ENCODE results near the gene TRAPPC11.
"Not testable (repeated sequence)": the region's sequence is repeated elsewhere in the genome, so short reads cannot be mapped to it uniquely, and the experiment has no call there.

The TRAPPC11 gene

DNA sequence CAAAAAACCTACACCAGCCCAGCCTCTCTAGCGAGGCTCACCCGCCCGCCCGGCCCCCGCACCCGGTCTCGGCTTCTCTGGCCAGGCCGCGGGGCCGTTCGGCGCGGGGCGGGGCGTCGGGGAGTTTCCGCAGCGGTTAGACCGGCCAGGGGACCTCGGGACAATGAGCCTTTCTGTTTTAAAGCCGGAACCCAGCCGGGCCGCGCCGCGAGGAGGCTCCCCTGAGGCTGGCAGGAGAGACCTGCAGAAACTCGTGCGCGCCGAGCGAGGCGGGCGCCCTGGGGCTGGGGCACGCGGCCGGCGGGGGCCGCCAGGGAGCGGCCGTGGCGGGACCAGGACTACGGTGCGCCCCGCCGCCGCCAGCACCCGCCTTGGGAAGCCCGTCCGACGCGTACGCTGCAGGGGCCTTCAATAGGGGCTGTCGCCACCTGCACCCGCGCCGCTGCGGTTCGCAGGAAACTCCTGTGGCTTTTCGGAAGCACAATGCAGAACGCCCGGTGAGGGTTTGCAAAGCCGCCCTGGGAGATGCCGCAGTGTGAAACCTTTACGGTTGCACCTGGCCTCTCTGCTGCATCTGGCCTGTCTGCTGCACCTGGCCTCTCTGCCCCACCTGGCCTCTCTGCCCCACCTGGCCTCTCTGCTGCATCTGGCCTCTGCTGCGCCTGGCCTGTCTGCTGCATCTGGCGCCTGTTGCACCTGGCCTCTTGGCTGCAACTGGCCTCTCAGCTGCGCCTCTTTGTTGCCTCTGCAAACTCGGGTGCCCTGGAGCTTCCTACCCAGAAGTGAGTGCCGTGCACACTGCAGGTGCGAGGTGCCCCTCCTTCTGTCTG, 63.9 kb downstream of the TRAPPC11 start:
- DNase-seq: no peak

DNA sequence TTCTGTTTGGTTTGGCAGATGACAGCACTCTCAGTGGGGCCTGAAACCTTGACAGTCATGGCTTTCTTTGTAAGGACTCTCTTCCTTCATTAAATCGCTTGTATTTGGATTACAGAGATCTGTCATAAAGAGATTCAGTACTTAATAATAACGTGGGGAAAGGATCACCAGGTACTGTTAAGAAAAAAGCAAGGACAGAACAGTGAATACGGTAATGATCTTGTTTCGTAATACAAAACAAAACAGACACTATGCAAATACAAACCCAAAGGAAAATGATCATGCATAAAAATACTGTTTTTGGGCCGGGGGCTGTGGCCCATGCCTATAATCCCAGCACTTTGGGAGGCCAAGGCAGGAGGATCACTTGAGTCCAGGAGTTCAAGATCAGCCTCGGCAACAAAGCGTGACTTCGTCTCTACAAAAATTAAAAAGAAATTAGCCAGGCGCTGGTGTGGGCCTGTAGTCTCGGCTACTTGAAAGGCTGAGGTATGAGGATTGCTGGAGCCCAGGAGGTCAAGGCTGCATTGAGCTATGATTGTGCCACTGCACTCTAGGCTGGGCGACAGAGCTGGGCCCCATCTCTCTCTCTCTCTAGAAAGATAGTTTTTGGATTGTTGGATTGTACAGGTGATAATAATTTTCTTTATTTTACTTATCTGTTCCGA, 64.6 kb downstream of the TRAPPC11 start:
- no peak for DNase-seq

DNA sequence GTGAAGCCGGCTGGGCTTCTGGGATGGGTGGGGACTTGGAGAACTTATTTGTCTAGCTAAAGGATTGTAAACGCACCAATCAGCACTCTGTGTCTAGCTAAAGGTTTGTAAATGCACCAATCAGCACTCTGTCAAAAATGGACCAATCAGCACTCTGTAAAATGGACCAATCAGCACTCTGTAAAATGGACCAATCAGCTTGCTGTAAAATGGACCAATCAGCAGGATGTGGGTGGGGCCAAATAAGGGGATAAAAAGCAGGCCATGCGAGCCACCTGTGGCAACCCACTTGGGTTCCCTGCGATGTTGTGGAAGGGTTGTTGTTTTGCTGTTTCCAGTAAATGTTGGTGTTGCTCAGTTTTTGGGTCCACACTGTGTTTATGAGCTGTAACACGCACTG, 66.5 kb downstream of the TRAPPC11 start:
- DNase-seq: not testable (repeated sequence)

DNA sequence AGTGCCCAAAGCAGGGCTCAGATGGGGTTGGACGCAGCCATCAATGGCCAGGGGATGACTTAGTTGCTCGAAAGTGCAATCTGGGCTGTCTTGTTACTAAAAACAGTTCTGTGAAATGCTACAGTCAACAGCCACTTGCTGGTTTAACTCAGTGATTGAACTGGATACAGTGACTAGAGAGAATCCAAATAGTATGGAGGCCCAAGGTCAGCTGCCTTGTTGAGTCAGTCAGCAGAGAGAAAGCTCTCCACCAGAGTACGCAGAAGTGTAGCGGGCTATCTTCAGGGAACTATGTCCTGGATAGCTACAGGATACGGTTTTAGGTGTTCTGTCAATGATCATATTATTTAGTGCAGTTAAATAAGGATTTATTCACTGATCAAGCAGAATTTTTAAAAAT, 68.4 kb downstream of the TRAPPC11 start:
- no peak for DNase-seq

DNA sequence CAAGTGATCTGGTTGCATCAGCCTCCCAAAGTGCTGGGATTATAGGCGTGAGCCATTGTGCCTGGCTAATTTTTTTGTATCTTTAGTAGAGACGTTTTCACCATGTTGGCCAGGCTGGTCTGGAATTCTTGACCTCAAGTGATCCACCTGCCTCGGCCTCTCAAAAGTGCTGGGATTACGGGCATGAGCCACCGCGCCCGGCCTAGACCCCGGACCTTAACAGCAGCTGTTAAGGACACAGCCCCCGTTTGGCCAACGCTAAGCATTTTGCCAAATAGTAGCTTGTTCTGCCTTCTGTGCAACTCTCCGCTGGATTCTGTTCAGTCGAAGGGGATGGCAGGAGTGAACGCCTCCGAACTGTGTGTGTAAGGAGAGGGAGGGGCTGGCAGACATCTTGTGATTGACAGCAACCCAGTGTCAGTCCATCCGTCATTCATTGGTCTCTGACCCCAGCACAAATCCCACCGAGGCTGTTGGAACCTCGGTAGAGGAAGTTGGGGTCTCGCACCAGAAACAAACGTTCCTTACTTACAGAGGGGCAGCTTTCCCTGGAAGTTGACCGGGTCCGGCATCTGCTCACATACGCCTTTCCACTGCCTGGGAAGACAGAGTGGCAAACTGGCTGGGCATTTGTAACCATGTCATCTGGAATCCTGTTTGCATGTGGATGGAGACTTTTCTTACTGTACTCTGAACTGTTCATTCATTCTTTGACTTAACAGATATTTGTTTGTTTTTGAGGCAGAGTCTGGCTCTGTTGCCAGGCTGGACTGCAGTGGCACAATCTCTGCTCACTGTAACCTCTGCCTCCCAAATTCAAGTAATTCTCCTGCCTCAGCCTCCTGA, 69.4 kb downstream of the TRAPPC11 start:
- DNase-seq: no peak

DNA sequence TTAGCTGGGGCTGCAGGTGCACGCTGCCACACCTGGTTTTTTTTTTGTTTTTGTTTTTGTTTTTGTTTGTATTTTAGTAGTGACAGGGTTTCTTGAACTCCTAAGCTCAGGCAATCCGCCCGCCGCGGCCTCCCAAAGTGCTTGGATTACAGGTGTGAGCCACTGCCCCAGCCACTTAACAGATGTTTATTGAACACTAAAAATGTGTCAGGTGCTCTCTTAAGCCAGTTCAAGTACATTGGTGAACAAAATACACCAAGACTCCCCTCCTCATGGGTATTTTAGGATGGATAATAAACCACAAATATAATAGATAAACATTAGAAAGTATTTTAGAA, 69.9 kb downstream of the TRAPPC11 start:
- DNase-seq: no peak

DNA sequence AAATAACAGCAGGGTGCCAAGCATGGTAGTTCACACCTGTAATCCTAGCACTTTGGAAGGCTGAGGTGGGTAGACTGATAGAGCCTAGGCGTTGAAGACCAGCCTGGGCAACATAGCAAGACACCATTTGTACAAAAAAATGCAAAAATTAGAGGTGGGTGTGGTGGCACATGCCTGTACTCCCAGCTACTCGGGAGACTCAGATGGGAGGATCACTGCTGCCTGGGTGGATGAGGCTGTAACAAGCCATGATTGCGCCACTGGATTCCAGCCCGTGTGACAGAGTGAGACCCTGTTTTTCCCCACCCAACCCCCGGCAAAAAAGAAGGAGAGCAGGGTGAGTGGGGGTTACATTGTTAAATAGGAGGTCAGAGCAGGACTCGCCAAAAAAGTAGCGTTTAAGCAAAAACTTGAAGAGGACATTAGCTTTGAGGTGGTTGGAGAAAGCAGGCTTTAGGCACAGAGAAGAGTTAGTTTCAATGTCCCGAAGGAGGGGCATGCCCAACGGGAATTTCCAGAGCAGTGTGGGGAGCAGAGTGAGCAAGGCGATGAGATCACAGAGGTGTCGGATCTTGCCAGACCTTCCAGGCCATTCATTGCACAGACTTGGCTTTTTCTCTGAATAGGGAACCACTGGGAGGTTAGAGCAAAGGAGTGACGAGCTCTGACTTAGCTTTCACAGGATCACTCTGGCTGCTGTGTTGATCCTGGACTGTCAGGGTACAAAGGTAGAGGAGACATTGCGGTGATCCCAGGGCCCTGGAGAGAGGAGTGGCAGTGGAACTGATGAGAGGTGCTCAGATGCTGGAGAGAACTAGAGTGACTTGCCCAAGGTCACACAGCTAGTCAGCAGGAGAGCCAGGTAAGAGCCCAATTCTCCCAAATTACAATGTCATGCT, 70.6 kb downstream of the TRAPPC11 start:
- no peak for DNase-seq

DNA sequence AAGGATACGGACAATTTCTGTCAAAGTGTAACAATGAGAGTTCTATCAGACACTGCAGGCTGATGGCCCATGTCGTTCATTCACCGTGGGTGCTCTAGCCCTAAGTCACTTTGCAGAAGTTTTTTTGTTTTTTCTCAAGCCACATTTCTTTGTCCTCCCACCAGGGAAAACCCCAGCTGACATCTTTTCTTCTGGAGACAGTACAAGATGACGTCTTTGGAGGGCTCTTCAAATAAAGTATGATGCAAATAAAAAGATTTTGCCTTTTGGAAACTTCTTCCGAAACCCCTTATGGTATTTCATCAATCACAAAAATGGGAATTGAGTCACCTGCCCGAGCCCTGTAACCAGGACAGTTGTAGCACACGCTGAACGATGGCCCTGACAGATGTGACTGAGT, 73.2 kb downstream of the TRAPPC11 start:
- DNase-seq: no peak

DNA sequence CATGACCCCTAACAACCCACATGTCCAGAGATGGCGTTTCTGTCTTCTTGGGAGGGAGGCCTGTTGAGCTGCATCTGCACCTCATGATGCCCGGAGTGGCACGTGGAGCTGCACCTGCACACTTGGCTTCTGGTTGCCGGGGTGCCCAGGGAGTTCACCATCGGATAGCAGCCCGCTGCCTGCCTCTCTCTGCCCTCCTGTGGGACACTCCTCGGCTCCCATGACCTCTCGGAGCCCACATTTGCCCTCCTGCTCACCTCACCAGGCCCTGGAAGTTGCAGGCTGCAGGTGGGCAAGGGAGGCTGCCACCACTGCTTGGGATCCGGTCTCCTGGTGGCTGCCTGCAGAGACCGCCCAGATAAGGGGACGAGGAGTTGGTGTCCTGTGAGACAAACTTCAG, 74.1 kb downstream of the TRAPPC11 start:
- DNase-seq: no peak

DNA sequence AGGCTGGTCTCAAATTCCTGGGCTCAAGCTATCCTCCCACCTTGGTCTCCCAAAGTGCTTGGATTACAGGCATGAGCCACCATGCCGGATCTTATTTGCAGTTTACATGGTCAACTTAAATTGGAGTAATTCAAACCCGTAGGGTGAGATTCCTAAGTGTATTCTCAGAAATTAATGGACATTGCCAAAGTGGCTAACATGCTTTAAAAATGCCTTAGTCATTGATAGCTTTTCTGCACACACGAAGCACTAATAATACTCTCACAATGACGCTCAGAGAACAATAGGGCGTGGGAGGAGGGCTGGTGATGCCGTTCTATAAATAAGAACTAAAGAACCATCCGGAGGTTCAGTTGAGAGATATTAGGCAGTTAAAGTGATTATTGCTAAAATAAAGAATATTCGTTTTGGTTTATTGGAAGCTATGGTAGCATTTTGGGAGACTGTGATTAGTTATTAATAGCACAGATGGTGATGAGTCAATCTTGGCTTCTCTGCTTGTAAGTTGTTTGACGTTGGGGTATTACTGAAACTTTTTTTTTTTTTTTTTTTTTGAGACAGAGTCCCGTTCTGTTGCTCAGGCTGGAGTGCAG, 79.1 kb downstream of the TRAPPC11 start:
- no peak for DNase-seq

DNA sequence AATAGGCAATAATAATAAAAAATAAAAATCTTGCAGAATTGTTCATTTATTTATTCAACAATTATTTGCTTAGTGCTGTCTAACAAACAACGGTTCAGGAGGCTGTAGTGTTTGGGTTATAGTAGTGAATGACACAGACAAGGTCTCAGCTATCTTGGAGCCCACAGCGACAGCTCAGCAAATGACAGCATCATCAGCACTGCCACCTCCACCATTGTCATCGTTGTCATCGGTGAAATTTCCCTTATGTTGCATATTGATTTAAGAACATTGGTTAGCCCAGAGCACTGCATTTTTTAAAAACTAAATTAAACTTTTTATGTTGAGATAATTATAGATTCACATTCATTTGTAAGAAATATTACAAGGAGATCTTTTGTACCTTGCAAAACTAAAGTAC, 79.9 kb downstream of the TRAPPC11 start:
- no peak for DNase-seq

DNA sequence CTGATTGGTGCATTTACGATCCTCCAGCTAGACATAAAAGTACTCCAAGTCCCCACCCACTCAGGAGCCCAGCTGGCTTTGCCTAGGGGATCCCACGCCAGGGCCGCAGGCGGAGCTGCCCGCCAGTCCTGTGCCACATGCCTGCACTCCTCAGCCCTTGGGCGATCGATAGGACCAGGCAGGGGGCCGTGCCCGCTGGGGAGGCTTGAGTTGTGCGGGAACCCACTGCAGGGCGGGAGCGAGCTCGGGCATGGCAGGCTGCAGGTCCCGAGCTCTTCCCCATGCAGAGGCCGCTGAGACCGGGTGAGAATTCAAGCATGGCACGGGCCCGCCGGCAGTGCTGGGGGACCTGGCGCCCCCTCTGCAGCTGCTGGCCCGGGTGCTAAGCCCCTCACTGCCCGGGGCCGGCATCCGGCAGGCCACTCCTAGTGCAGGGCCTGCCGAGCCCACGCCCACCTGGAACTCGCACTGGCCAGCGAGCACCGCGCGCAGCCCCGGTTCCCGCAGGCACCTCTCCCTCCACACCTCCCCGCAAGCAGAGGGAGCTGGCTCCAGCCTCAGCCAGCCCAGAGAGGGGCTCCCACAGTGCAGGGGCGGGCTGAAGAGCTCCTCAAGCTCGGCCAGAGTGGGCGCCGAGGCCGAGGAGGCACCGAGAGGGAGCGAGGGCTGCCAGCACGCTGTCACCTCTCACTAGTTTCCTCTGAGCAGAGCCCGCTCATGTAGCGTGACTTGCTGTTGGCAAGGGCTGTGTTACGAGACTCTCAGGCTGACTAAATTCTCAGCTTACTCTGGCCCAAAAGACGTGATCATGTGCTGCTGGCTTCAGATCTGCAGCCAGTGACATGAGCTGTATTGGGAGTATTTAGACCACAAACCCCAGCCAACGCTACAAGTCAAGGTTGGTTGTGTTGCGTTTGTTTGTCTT, 87.5 kb downstream of the TRAPPC11 start:
- no peak for DNase-seq

DNA sequence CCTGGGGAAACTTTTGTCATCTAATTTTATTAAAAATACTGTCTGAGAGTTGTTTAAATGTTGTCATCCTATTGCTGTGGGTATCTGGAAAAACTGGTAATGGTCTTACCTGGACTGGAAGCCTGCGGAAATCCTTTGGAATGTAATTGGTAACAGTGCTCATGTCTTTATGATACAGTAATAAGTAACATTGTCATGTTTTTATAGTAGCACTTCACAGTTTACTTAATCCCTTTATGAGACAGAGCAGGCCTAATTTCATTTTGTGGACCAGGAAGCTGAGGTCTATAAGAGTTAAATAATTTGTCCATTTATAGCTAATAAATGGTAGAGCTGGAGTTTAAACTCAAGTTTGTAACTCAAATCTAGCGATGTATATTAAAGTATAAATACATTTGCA, 88.3 kb downstream of the TRAPPC11 start:
- DNase-seq: no peak

DNA sequence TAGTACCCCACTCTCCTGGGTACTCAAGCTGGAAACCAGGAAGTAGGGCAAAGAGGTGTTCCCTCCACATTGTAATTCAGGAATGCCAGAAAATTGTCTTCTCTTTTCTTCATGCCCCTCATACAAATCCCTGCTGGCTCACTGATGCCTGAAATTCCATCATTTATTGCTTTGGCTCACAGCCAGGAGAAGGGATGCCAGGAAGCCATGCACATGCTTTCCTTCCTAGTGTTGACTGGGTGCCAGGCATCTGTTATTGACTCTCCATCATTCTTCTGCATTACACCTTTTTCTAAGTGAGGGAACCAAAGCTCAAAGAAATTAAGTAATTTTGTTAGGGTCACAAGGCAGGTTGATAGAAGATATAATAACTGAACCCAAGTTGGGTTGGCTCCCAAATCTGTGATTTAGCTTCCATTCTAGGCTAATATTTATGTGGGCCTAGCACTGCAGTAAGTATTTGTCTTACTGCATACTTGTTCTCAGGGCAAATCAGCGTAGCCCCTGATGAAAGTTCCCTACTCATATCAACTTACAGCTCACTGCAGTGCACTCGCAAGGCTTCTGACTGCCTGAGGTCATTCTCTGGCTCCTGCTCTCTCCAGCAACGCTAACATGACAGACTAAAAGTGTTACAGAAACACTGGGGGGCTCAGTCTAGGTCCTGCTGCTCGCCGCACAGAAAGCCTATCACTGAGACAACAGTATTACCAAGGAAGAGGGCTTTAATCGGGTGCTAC, 89.0 kb downstream of the TRAPPC11 start:
- no peak for DNase-seq

DNA sequence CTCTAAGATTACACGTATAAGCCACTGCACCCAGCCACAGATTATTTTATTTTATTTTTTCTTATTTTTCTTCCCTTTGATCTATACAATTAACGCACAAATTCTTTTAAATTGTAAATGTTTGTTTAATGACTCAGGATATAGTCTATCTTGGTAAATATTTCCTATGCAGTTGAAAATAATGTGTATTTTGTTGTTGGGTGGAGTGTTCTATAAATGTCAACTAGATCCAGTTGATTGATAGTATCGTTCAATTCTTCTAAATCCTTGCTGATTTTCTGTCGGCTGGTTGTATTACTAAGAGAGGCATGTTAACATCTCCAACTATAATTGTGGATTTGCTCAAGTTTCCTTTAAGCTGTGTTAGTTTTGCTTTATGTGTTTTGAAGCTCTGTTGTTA, 92.0 kb downstream of the TRAPPC11 start:
- no peak for DNase-seq

DNA sequence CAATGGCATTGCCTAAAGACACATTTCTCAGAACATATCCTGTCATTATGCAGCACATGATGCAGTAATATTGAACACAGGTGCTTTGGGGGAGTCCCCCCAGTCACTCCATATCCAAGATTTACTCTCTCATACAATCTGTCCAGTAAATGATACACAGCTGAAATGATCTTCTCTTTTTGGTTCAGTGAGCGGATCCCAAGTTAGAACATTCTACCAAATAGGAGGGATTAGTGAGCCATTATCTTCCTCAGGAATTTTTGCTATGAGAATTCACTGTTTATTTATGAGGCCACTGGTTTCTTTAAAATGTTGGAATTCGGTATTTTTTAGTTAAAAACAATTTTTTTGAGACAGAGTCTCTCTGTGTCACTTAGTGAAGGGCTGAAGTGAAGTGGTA, 96.5 kb downstream of the TRAPPC11 start:
- no peak for DNase-seq

DNA sequence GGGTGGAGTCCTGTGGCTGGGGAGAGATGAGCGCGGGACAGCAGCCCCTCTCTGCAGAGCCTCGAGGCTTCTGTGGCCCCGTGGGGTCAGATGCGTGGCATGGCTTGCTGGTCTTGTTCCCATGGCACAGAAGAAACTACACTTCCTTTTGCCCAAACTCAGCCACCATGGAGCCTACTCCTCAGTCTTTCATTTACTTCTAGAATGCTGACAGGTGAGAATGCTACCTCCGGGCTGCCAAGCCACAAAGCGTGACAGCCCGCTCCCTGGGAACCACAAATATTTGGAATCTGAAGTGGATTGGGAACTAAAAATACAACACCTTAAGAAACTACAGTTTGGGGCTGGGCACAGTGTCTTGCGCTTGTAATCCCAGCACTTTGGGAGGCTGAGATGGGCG, 98.0 kb downstream of the TRAPPC11 start:
- no peak for DNase-seq

DNA sequence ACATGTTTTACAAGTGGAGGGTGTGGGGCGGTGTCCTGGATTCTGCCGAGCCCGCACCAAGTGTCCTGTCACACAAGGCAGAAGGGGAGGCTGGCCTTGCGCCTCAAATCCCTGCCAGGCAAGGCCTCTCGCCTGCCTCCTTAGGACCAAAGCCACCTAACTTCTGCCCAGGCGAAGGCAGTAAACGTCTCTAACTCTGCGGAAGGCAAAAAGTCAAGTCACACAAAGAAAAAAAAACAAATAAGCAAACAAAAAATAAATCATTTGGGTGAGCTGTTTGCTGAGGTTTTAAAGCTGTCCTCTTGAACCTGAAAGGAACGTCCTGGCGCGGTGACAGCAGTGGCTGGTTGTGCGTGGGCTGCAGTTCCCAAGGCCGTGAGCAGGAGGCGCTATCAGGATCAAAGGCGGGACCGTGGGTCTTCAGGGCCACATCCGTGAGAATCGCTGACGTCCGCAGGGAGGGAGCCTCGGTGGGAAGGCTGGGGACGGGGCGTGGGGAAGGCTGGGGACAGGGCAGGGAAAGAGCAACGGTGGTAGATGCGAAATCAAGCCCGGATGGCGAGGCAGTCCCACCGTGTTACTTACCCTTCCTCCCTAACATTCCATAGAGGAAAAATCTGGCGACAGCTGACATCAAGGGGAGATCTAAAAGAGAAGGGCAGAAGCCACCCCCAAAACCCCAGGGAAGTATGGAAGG, 99.1 kb downstream of the TRAPPC11 start:
- DNase-seq: no peak

DNA sequence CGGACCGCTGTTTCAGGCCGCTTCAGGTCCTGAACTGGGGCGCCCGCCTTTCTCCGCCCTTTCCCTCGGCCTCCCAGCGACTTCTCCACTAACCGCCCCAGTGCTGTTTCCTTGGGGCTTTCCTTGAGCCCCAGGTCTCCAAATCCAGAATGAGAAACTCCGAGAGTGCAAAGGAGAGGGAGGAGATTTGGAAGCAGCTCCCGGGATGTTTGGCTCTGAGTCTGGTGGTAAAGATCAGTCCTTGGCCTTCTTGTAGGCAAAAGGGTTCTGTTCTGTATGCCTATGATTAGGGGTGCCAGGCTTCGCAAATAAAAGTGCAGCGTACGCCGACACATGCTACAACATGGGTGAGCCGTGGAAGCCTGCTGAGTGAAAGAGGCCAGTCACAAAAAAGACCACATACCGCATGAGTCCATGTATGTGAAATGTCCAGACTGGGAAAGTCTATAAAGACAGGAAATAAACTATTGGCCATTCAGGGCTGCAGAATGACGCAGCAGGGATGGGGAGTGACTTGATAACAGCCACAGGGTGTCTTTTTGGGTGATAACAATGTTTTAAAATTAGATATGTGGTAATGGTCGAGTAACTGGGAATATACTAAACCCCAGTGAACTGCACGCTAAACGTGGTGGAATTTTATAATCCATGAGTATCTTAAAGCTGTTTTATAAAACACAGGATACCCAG, 99.8 kb downstream of the TRAPPC11 start:
- no peak for DNase-seq

All from SW 1271 (cell line).